HG02943 (cell line): ENCODE data around the gene TRDN.
A peak's percentile ranks its signal among the peaks of the same experiment; 100 is the strongest.

Source experiments
- ATAC-seq: cut with Tn5 transposase; IDR thresholded peaks from one replicate; pipeline ENCODE4 v1.9.1; 2021; ENCODE audit warnings: mild to moderate bottlenecking, low read depth, moderate library complexity; ENCODE audit not compliant: unreplicated experiment

Gene TRDN, protein sequence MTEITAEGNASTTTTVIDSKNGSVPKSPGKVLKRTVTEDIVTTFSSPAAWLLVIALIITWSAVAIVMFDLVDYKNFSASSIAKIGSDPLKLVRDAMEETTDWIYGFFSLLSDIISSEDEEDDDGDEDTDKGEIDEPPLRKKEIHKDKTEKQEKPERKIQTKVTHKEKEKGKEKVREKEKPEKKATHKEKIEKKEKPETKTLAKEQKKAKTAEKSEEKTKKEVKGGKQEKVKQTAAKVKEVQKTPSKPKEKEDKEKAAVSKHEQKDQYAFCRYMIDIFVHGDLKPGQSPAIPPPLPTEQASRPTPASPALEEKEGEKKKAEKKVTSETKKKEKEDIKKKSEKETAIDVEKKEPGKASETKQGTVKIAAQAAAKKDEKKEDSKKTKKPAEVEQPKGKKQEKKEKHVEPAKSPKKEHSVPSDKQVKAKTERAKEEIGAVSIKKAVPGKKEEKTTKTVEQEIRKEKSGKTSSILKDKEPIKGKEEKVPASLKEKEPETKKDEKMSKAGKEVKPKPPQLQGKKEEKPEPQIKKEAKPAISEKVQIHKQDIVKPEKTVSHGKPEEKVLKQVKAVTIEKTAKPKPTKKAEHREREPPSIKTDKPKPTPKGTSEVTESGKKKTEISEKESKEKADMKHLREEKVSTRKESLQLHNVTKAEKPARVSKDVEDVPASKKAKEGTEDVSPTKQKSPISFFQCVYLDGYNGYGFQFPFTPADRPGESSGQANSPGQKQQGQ

GRCh38 chr6:123636782-123637181 is at the start of gene TRDN:
TRDN (minus strand) TSS chr6:123636950; CDS start chr6:123636775, 175 bp downstream.
- ATAC-seq, result no peak

GRCh38 chr6:123681957-123682462 is 45.3 kb upstream of the TRDN start:
- ATAC-seq, result no peak

DNA sequence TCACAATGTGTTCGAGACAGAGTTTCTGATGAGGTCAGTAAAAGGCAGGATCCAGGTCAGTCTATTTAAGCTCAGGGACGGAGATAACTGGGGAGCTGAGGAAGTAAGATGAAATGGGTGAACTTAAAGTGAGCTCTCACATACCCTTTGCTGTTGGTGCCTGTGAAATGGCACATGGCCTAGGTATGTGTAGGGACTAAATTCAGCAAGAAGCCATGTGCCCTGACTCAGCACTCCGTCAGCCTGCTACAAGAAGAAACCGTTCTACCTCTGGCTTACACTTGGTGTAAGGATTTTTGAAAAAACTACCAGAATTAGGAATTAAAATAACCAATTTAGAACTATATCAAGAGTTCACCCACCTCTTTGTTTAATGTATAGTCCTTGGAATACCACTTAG is 41.1 kb upstream of the TRDN start:
- no peak for ATAC-seq

DNA sequence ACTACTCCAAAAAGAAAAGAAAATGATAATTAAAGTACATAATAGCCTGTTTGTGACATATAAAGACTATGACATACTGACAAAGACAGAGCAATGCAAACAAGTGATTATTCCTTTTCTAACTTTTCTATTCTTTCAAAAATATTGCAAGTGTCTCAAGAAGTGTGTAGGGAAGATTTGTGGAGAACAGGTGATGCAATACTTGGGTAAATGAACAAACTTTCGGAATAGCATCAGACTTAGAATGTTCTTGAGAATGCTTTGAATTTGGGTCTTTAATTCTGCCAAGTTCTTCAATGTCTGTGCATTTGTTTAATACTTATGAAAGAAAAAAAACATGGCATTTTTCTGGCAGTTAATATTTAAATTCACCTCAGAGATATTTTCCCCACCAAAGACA is 40.0 kb upstream of the TRDN start:
- no peak for ATAC-seq

DNA sequence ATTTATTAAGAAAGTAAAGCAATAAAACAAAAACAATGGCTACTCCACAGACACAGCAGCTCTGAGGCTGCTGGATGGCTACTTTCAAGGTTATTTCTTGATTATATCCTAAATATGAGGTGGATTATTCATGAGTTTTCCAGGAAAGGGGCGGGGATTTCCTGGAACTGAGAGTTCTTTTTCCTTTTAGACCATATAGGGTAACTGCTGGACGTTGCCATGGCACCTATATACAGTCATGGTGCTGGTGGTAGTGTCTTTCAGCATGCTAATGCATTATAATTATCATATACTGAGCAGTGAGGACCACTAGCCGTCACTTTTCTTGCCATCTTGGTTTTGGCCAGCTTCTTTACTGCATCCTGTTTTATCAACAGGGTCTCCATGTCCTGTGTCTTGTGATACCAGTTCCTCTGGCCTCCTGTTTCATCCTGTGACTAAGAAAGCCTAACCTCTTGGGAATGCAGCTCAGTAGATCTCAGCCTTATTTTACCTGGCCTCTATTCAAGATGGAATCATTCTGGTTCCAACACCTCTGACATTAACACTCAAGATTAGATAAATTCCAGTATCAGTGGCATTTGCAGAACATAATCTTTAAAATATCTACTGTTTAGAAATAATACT is 32.3 kb upstream of the TRDN start:
- ATAC-seq, result no peak

GRCh38 chr6:123668063-123668462 is 31.3 kb upstream of the TRDN start:
- no peak for ATAC-seq

GRCh38 chr6:123663436-123663835 is 26.7 kb upstream of the TRDN start:
- no peak for ATAC-seq

GRCh38 chr6:123662757-123663156 is 26.0 kb upstream of the TRDN start:
- ATAC-seq, result no peak

- ATAC-seq, result no peak
Observed at GRCh38 chr6:123661105-123661891, 24.5 kb upstream of the TRDN start.

DNA sequence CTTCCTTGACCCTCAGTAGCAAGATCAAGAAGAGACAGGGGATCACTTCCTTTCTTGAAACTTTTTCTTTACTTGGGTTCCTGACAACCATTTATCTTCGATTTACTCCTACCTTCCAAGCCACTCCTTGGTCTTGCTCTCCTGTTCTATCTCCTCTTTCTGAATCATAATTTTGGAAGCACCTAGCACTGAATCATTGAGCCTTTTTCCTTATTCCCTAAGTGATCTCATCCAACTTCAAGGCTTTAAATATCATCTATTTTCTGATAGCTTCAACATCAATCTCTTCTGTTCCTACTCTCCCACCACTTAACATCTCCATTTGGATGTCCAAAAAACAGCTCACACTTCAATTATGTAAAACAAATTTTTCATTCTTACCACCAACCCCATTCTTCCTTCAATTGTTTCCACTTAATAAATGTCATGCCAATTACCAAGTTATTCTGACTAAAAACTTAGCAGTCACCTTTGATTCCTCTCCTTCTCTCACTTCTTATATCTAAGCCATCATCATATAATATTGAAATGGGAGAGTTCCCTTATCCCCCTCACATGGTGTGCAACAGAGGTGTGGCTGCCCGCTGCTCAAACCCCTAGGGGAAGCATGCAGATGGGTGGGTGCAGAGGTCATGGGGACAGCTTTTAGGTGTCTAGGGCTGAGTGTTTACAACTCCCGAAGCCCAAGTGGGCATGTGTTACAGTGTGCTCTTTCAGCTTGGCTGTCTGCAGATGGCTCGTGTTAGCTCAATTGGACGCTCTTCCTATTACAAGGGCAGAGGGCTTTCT is 23.4 kb upstream of the TRDN start:
- ATAC-seq, result no peak

- no peak for ATAC-seq
Observed at GRCh38 chr6:123658848-123659247, 22.1 kb upstream of the TRDN start.

DNA sequence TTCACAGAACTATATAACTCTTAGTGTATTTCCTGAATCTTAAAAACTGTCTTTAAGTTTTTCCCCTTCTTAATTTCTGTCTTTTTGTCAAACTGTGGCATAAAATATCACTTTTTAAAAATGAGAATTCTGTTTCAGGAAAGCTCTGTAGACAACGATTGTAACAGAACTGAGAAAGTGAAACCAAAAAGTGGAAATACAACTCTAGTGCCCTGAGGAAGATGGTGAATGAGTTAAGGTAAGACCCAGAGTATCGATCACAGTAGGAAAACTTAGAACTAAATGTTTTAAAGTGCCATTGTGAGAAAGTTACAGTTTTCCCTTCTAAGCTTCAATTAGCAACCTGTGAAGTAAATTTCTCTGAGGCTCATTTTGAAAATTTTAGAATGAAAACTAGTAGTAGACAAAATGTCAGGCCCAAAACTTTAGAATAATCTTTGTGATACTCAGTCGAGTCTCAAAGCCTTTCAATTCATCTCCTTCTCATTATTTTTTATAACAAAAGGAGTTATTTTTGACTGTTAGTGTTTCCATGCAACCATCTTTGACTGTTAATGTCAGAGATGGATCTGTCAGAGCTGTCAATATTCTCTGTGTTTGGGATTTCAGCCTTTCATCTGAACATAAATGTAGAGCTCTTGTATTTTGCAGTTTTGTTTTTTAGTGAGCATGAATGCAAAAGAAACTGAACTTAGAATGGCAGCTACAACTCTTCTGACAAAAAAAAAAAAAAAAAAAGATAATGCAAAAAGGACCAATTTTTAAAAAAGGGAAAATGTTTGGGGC is 19.0 kb upstream of the TRDN start:
- peak; percentile 87 for ATAC-seq

- no peak for ATAC-seq
Observed at GRCh38 chr6:123648723-123649122, 12.0 kb upstream of the TRDN start.

DNA sequence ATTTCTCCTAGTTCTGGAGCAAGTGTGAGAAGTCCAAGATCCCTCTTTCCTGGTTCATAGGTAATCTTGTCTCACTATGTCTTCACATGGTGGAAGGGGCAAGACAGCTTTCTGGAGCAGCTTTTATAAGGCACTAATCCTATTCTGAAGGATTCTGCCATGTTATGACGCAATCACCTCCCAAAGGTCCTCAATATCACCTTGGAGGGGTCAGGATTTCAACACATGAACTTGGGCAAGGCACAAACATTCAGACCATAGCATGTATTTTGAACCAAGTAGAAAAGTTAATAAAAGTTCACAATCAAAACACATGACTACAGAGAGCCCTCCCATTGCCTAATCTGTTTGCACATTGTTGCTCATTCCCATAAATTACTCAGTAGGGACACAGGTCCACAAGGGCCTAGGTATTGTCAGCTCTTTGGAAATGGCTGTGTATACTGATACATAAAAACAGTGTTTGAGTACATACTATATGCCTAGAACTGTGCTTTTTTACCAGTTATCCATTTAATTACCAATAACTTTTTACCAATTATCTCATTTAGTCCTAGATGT is 11.3 kb upstream of the TRDN start:
- no peak for ATAC-seq

DNA sequence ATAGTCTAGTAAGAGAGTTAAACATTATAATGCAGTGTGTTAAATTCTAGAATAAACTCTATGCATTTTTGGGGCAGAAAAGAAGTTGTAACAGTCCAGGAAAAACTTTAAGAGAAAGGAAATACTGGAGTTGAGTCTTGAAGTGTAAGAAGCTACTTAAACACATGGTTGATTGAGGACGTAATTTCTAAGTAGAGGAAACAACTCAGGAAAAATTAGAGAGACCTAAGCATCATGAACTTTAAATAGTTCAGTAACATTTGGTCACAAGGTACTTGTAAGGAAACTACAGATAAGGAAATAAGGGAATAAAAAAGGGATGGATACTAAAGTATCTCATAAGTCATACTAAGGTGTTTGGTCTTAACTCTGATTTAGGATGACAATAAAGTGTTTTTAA is 4.7 kb upstream of the TRDN start:
- ATAC-seq, result no peak

- no peak for ATAC-seq
Observed at GRCh38 chr6:123640567-123641187, 3.9 kb upstream of the TRDN start.

- ATAC-seq, result no peak
Observed at GRCh38 chr6:123638865-123639264, 2.1 kb upstream of the TRDN start.

- no peak for ATAC-seq
Observed at GRCh38 chr6:123636282-123636681, 468 bp downstream of the TRDN start.
